Mesendoderm (in vitro differentiated cells): Measurements from ENCODE around the gene PKP3.
A peak's percentile ranks its signal among the peaks of the same experiment; 100 is the strongest.
"Not testable (repeated sequence)": the region's sequence is repeated elsewhere in the genome, so short reads cannot be mapped to it uniquely, and the experiment has no call there.

ENCODE experiments used
- DNase-seq: peaks from one replicate; pipeline ENCODE4 v3.0.0; 2013
- H2AK5ac ChIP-seq: 2 replicates; pipeline ENCODE4 v1.6.1; 2013; ENCODE audit warnings: low read length, inconsistent platforms
- H2BK120ac ChIP-seq: 2 replicates; pipeline ENCODE4 v1.6.1; 2013; ENCODE audit warnings: low read depth, mild to moderate bottlenecking, low read length, moderate library complexity, mixed read lengths
- H2BK15ac ChIP-seq: replicated peaks from 2 replicates; pipeline ENCODE4 v1.6.1; 2013; ENCODE audit warnings: low read depth, mild to moderate bottlenecking, moderate library complexity
- H2BK5ac ChIP-seq: 2 replicates; pipeline ENCODE4 v1.6.1; 2013; ENCODE audit warnings: low read length, inconsistent platforms
- H3K18ac ChIP-seq: 2 replicates; pipeline ENCODE4 v1.6.1; 2013; ENCODE audit warnings: mild to moderate bottlenecking, low read length, mixed read lengths
- H3K23ac ChIP-seq: one replicate; pipeline ENCODE4 v1.6.1; 2013; ENCODE audit warnings: low read length
- H3K27ac ChIP-seq: 2 replicates; pipeline ENCODE4 v1.5.1; 2013; ENCODE audit warnings: low read depth, mild to moderate bottlenecking, inconsistent platforms, low read length, moderate library complexity
- H3K27me3 ChIP-seq: 2 replicates; pipeline ENCODE4 v1.6.1; 2013; ENCODE audit warnings: low read length, control low read depth, mild to moderate bottlenecking, inconsistent platforms; ENCODE audit not compliant: insufficient read depth, poor library complexity
- H3K36me3 ChIP-seq: 2 replicates; pipeline ENCODE4 v1.6.1; 2013; ENCODE audit warnings: low read length, inconsistent platforms; ENCODE audit not compliant: control insufficient read depth, insufficient read depth
- H3K4ac ChIP-seq: one replicate; pipeline ENCODE4 v1.6.1; 2013; ENCODE audit warnings: low read depth, mild to moderate bottlenecking, low read length, moderate library complexity
- H3K4me1 ChIP-seq: 2 replicates; pipeline ENCODE4 v1.6.1; 2013; ENCODE audit warnings: low read depth, low read length, inconsistent platforms; ENCODE audit not compliant: control insufficient read depth
- H3K4me2 ChIP-seq: 2 replicates; pipeline ENCODE4 v1.6.1; 2013; ENCODE audit warnings: low read length
- H3K4me3 ChIP-seq: 2 replicates; pipeline ENCODE4 v1.5.1; 2013; ENCODE audit warnings: mild to moderate bottlenecking, low read length
- H3K56ac ChIP-seq: one replicate; pipeline ENCODE4 v1.6.1; 2013; ENCODE audit warnings: low read length
- H3K79me1 ChIP-seq: 2 replicates; pipeline ENCODE4 v1.6.1; 2013; ENCODE audit warnings: low read length, inconsistent platforms
- H3K79me2 ChIP-seq: 2 replicates; pipeline ENCODE4 v1.6.1; 2013; ENCODE audit warnings: mild to moderate bottlenecking, low read length; ENCODE audit not compliant: control insufficient read depth, insufficient read depth
- H3K9ac ChIP-seq: 2 replicates; pipeline ENCODE4 v1.6.1; 2013; ENCODE audit warnings: low read length, inconsistent platforms
- H4K5ac ChIP-seq: one replicate; pipeline ENCODE4 v1.6.1; 2013; ENCODE audit warnings: low read length
- H4K8ac ChIP-seq: one replicate; pipeline ENCODE4 v1.6.1; 2013; ENCODE audit warnings: low read depth, mild to moderate bottlenecking, control low read depth, low read length, moderate library complexity
- WGBS: extraction: QIAGEN DNeasy Blood & Tissue Kit; methylation state at CpG from one replicate; pipeline ENCODE4 v1.1.7; 2013; ENCODE audit warnings: low lambda C conversion rate, missing lambda C conversion rate; ENCODE audit not compliant: insufficient coverage; ENCODE audit errors: extremely low coverage; 5-methylcytosine and 5-hydroxymethylcytosine counted together

Gene PKP3

DNA sequence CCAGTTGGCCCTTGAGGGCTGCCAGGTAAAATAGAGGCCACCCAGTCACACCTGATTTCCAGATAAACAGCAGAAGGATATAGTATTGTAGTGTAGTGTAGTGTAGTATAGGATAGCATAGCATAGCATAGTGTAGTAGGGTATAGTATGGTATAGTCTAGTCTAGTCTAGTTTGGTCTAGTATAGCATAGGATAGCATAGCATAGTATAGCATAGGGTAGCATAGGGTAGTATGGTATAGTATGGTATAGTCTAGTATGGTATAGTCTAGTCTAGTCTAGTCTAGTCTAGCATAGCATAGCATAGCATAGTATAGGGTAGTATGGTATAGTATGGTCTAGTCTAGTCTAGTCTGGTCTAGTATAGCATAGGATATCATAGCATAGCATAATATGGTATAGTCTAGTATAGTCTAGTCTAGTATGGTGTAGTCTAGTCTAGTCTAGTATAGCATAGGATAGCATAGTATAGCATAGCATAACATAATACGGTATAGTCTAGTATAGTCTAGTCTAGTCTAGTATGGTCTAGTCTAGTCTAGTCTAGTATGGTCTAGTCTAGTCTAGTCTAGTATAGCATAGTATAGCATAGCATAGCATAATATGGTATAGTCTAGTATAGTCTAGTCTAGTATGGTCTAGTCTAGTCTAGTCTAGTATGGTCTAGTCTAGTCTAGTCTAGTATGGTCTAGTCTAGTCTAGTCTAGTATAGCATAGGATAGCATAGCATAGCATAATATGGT, 41.2 kb downstream of the PKP3 start:
- H3K4ac ChIP-seq, H3K36me3 ChIP-seq, H3K79me2 ChIP-seq, H3K79me1 ChIP-seq, H3K4me3 ChIP-seq, H3K4me1 ChIP-seq, H3K27me3 ChIP-seq, H2BK15ac ChIP-seq, H2BK120ac ChIP-seq, DNase-seq, H3K18ac ChIP-seq, H3K27ac ChIP-seq, H3K23ac ChIP-seq, H4K5ac ChIP-seq, H3K4me2 ChIP-seq, H2AK5ac ChIP-seq, H3K9ac ChIP-seq, H4K8ac ChIP-seq, H2BK5ac ChIP-seq, H3K56ac ChIP-seq: not testable (repeated sequence)
- WGBS, result no CpG with 5 or more reads among the region's 1 CpG

DNA sequence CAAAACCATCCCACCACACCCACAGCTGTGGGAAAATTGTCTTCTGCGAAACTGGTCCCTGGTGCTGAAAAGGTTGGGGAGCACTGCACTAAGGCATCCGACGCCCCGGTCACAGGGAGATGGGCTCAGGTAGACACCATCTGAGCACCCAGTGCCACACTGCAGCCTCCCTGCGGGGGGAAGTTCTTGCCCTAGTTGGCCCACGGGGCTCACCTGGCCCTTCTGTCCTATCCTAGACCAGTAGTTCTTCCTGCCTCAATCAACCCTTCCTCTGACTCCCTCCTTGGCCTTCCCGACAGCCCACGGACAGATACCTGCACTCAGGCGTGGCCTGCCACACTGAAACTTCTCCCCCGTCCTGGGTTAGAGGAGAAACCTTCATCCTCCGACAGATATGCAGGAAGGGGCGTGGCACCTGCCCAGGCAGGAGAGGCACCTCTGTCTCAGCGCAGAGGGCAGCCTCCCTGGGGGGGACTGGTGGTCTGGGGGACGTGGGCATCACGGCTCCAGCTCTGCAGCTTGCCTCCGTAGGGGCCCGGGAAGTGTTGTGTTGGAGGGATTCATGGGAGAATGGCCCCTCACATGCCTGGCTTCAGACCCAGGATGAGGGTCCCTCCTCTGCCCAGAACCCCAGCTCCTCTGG, 43.3 kb downstream of the PKP3 start:
- Histone ChIP-seq H3K27me3 (no peaks in the 10 kb centered on the region), H3K56ac (no peak overlapping the region)

DNA sequence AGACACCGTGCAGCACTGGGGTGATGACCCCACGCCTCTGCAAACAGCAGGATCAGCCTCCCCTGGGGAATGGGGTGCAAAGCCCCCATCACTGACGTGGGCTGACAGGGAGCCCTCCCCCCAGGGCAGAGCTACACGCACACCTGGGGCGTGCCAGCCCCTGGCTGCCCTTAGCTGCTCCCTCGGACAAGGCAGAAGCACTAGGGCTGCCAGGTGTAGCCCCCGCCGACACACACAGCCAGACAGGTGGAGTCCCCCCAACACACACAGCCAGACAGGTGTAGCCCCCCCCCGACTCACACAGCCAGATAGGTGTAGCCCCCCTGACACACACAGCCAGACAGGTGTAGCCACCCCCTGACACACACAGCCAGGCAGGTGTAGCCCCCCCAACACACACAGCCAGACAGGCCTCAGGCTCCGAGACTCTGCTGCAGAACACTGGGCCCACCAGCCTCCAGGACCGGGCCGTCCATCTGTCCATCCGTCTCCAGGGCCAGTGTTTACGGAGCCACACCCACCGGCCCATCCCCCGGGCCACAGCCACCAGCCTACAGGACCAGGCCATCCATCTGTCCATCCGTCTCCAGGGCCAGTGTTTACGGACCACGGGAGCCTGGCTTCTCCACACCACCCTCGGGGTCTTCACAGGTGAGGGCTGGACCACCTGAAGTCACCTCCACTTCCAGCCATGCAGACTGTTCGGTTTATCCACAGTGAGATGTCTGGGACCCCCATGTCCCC, 44.3 kb downstream of the PKP3 start:
- no CpG with 5 or more reads among the region's 21 CpGs for WGBS
- no peak overlapping the region for H3K23ac ChIP-seq
- no peak overlapping the region for H2AK5ac ChIP-seq
- H2BK5ac ChIP-seq, result no peak overlapping the region
- H3K9ac ChIP-seq, result no peak overlapping the region
- no peaks in the 10 kb centered on the region for H3K79me1 ChIP-seq
- no peak overlapping the region for H3K18ac ChIP-seq
- no peaks in the 10 kb centered on the region for H3K27me3 ChIP-seq
- no peak overlapping the region for H2BK120ac ChIP-seq
- H3K4me2 ChIP-seq, result no peak overlapping the region
- H3K27ac ChIP-seq, result no peak overlapping the region
- no peak overlapping the region for H3K4me3 ChIP-seq
- no peak overlapping the region for H4K5ac ChIP-seq
- no peaks in the 10 kb centered on the region for H3K4me1 ChIP-seq
- no peak overlapping the region for H3K56ac ChIP-seq
- no peak for DNase-seq
- H3K36me3 ChIP-seq, result no peaks in the 10 kb centered on the region
- H2BK15ac ChIP-seq, result no peak overlapping the region
- no peak overlapping the region for H4K8ac ChIP-seq
- no peaks in the 10 kb centered on the region for H3K79me2 ChIP-seq
- H3K4ac ChIP-seq, result no peak overlapping the region

More for the DNA sequence above, 43.3 kb downstream of the PKP3 start:
- no peak overlapping the region for H4K5ac ChIP-seq
- no peak overlapping the region for H3K18ac ChIP-seq
- H3K4me2 ChIP-seq, result no peak overlapping the region
- H4K8ac ChIP-seq, result no peak overlapping the region
- H3K23ac ChIP-seq, result no peak overlapping the region
- H3K27ac ChIP-seq, result no peak overlapping the region
- DNase-seq, result no peak
- H3K9ac ChIP-seq, result no peak overlapping the region
- H3K4me1 ChIP-seq, result no peaks in the 10 kb centered on the region
- H2BK5ac ChIP-seq, result no peak overlapping the region
- H3K4me3 ChIP-seq, result no peak overlapping the region
- no peaks in the 10 kb centered on the region for H3K79me1 ChIP-seq
- H3K36me3 ChIP-seq, result no peaks in the 10 kb centered on the region
- WGBS, result no CpG with 5 or more reads among the region's 17 CpGs
- H3K79me2 ChIP-seq, result no peaks in the 10 kb centered on the region
- no peak overlapping the region for H2BK120ac ChIP-seq
- no peak overlapping the region for H2BK15ac ChIP-seq
- no peak overlapping the region for H3K4ac ChIP-seq
- no peak overlapping the region for H2AK5ac ChIP-seq

DNA sequence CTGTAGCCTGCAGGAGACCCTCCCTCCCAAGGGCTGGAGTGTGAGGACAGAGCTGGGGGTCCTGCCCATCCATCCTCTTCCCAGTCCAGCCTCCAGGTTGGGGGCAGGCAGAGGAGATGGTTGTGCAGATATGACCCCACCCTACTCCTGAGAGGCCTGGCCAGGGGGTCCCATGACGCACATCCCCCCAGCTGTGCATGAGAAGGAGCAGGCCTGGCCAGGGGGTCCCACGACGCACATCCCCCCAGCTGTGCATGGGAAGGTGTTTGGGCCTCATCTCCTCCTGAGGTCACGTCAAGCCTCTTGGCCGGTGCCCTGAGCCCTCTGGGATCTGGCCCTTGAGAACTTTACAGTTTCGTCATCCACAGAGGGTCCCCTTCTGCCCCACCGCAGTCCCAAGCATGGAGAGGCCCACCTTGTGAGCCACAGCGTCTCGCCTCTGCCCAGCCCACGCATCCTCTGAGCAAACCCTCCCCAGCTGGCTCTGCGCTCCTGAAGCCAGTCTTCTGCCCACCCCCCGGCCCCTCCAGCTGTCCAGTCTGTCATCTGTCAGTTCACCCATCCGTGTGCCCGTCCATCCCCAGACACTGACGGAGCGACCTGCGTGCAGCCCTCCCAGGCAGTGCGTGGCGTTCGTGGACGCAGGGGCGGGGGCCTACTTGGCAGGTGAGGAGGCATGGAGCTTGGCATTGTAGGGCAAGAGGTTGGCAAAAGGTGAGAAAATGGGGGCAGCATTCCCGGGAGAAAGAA, 45.5 kb downstream of the PKP3 start:
- Histone ChIP-seq H3K23ac (no peak overlapping the region), H3K79me1 (no peaks in the 10 kb centered on the region), H3K4me1 (no peaks in the 10 kb centered on the region), H4K8ac (no peak overlapping the region), H2BK120ac (no peak overlapping the region), H3K9ac (no peak overlapping the region), H3K4me3 (no peak overlapping the region), H2BK15ac (no peak overlapping the region), H2BK5ac (no peak overlapping the region), H3K4me2 (no peak overlapping the region), H3K36me3 (no peaks in the 10 kb centered on the region), H3K18ac (no peak overlapping the region), H2AK5ac (no peak overlapping the region), H3K27ac (no peak overlapping the region), H4K5ac (no peak overlapping the region), H3K4ac (no peak overlapping the region), H3K27me3 (no peaks in the 10 kb centered on the region), H3K56ac (no peak overlapping the region), H3K79me2 (no peaks in the 10 kb centered on the region)
- no peak for DNase-seq
- no CpG with 5 or more reads among the region's 23 CpGs for WGBS

DNA sequence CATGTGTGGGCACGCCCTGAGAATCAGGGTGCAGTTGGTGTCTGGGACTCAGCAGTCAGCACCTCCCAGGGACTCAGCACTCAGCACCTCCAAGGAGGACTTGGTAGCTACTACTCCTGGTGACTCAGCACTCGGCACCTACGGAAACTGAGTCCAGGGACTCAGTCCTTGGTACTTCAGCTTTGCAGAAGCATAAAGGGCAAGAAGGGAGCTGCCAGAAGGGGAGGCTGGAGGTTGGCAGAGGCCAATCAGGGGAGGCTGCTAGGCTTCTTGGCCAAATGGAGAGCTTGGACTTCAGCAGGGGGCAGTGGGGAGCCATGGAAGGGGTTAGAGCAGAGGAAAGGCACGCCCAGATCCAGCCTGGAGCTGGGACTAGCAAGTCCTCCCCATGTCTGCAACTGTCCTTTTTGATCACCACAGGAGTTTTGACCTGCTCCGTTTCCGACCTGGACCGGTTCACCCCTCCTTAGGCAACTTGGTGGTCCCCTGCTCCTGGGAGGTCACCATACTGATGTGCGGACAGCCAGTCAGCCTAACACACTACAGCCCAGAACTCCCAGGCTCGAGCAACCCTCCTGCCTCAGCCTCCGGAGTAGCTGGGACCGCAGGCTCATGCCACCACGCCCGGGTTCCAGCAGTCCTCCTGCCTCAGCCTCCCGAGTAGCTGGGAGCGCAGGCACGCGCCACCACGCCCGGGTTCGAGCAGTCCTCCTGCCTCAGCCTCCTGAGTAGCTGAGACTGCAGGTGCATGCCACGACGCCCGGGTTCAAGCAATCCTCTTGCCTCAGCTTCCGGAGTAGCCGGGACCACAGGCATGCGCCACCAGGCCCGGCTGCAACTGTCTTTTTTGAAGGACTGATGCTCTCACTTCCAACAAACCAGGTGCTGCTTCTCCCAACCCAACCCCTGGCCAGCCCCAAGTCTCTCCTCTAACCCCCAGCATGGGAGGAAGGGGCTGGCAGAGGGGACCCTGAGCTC, 46.3 kb downstream of the PKP3 start:
- H3K79me2 ChIP-seq, result no peaks in the 10 kb centered on the region
- no peak overlapping the region for H3K9ac ChIP-seq
- no peak overlapping the region for H3K4me3 ChIP-seq
- no peaks in the 10 kb centered on the region for H3K79me1 ChIP-seq
- H3K27ac ChIP-seq, result no peak overlapping the region
- peak; percentile 41 for DNase-seq
- H3K18ac ChIP-seq, result no peak overlapping the region
- H4K5ac ChIP-seq, result no peak overlapping the region
- no peaks in the 10 kb centered on the region for H3K36me3 ChIP-seq
- H3K4me2 ChIP-seq, result no peak overlapping the region
- H3K27me3 ChIP-seq, result no peaks in the 10 kb centered on the region
- H3K56ac ChIP-seq, result no peak overlapping the region
- no peak overlapping the region for H2BK5ac ChIP-seq
- no peak overlapping the region for H2AK5ac ChIP-seq
- H3K23ac ChIP-seq, result no peak overlapping the region
- no peak overlapping the region for H2BK120ac ChIP-seq
- H3K4ac ChIP-seq, result no peak overlapping the region
- H4K8ac ChIP-seq, result no peak overlapping the region
- H2BK15ac ChIP-seq, result no peak overlapping the region
- no CpG with 5 or more reads among the region's 27 CpGs for WGBS
- H3K4me1 ChIP-seq, result no peaks in the 10 kb centered on the region
